Natural killer cell (primary cell): ENCODE results near the gene ANAPC7. TPM values are rescaled to one million over a fixed set of nuclear protein-coding genes. Genes with fewer than 3 reads are reported as not detected.
"Not testable (repeated sequence)": the region's sequence is repeated elsewhere in the genome, so short reads cannot be mapped to it uniquely, and the experiment has no call there.

ENCODE experiments used
- ATAC-seq, 3 donors: fragments of 150-1000 bp in 2 of 3; fragments of 200-7000 bp in 1 of 3; cut with Tn5 transposase; 1 replicate in 1 of 3; 2 replicates in 2 of 3; pipeline ENCODE4 v1.10.0; 2021; ENCODE audit warnings: mild to moderate bottlenecking in 2 of 3, moderate library complexity in 2 of 3
- DNase-seq, 2 donors: peaks; one replicate each; pipeline versions ENCODE4 v3.0.0 to v3.0.0-alpha.2; 2013 to 2021; ENCODE audit warnings: mixed read lengths in 1 of 2
- H3K27ac ChIP-seq: one replicate; pipeline ENCODE4 v1.5.1; 2013; ENCODE audit warnings: mild to moderate bottlenecking, low read length
- H3K27me3 ChIP-seq: one replicate; pipeline ENCODE4 v1.6.1; 2013; ENCODE audit warnings: low read length; ENCODE audit not compliant: control insufficient read depth, insufficient read depth
- H3K36me3 ChIP-seq: one replicate; pipeline ENCODE4 v1.6.1; 2013; ENCODE audit warnings: low read length; ENCODE audit not compliant: control insufficient read depth, insufficient read depth
- H3K4me1 ChIP-seq: one replicate; pipeline ENCODE4 v1.6.1; 2013; ENCODE audit warnings: low read length; ENCODE audit not compliant: control insufficient read depth, insufficient read depth
- H3K4me3 ChIP-seq: one replicate; pipeline ENCODE4 v1.5.1; 2013; ENCODE audit warnings: low read length
- H3K9me3 ChIP-seq: one replicate; pipeline ENCODE4 v1.6.1; 2013; ENCODE audit warnings: low read length; ENCODE audit not compliant: control insufficient read depth, insufficient read depth
- H3K27ac Mint-ChIP-seq, 2 donors: one replicate each; pipeline ENCODE4 v1.8.0; 2022; ENCODE audit warnings: mild to moderate bottlenecking in 2 of 2, mixed read lengths in 2 of 2, moderate library complexity in 1 of 2
- H3K27me3 Mint-ChIP-seq, 2 donors: one replicate each; pipeline ENCODE4 v1.8.0; 2022; ENCODE audit warnings: low read depth in 2 of 2, mixed read lengths in 2 of 2
- H3K36me3 Mint-ChIP-seq: one replicate; pipeline ENCODE4 v1.8.0; 2022; ENCODE audit warnings: mixed read lengths
- H3K4me1 Mint-ChIP-seq, 2 donors: one replicate each; pipeline ENCODE4 v1.8.0; 2022; ENCODE audit warnings: mixed read lengths in 2 of 2
- H3K4me3 Mint-ChIP-seq: one replicate; pipeline ENCODE4 v1.8.0; 2022; ENCODE audit warnings: mild to moderate bottlenecking, moderate library complexity, mixed read lengths
- H3K9me3 Mint-ChIP-seq, 2 donors: one replicate each; pipeline ENCODE4 v1.8.0; 2022; ENCODE audit warnings: mixed read lengths in 2 of 2
- CTCF ChIP-seq: fragments of 200-600 bp; IDR thresholded peaks from one replicate; pipeline ENCODE4 v1.8.0; 2022; ENCODE audit warnings: antibody characterized with exemption
- WGBS: methylation state at CpG from one replicate; pipeline ENCODE4 v1.1.7; 2013; ENCODE audit warnings: missing lambda C conversion rate; ENCODE audit not compliant: insufficient coverage; 5-methylcytosine and 5-hydroxymethylcytosine counted together
- intact Hi-C: fragments of 100-400 bp; cut with micrococcal nuclease; formaldehyde crosslinking; loops from one replicate; pipeline ENCODE4 v1.14.2; 2022
- total RNA-seq, 4 donors: library from RNA; stranded (reverse); fragments of 120-200 nt in 1 of 4; gene quantifications; one replicate each; pipeline versions ENCODE4 v1.2.3 to v1.2.4, GENCODE V29; 2013 to 2022

ANAPC7 gene
- total RNA-seq, 3 donors from 2014 or later (not counting 1 experiment from before 2014, with no cell fraction given), result 46.5 to 77.0 (median 50.4) TPM

GRCh38 chr12:110417113-110417512, 13.6 kb upstream of the ANAPC7 start:
- H3K9me3 Mint-ChIP-seq, H3K27me3 Mint-ChIP-seq, H3K36me3 Mint-ChIP-seq, H3K27ac ChIP-seq, H3K27me3 ChIP-seq, H3K27ac Mint-ChIP-seq, DNase-seq, H3K4me3 Mint-ChIP-seq, intact Hi-C loops, H3K9me3 ChIP-seq, H3K36me3 ChIP-seq, ATAC-seq, H3K4me3 ChIP-seq, H3K4me1 Mint-ChIP-seq, H3K4me1 ChIP-seq: not testable (repeated sequence)
- 53% methylated on average over 3 of the region's 3 CpGs for WGBS

GRCh38 chr12:110410086-110410485, 6.6 kb upstream of the ANAPC7 start:
- H3K4me1 ChIP-seq, H3K27me3 ChIP-seq, H3K9me3 ChIP-seq, H3K27ac ChIP-seq, H3K9me3 Mint-ChIP-seq, H3K27ac Mint-ChIP-seq, H3K4me1 Mint-ChIP-seq, H3K4me3 ChIP-seq, H3K36me3 Mint-ChIP-seq, H3K4me3 Mint-ChIP-seq, H3K36me3 ChIP-seq, intact Hi-C loops, DNase-seq, ATAC-seq: not testable (repeated sequence)
- peaks cover 17 to 18% of the 10 kb centered on the region in 2 donors for H3K27me3 Mint-ChIP-seq
- 94% methylated on average over 6 of the region's 6 CpGs for WGBS

GRCh38 chr12:110405126-110405662, 1.7 kb upstream of the ANAPC7 start:
- H3K27me3 ChIP-seq, H3K9me3 Mint-ChIP-seq, H3K4me3 ChIP-seq, H3K27me3 Mint-ChIP-seq, H3K9me3 ChIP-seq, DNase-seq, H3K27ac Mint-ChIP-seq, H3K36me3 Mint-ChIP-seq, ATAC-seq, intact Hi-C loops, H3K36me3 ChIP-seq, H3K27ac ChIP-seq, H3K4me3 Mint-ChIP-seq: not testable (repeated sequence)
- H3K4me1 ChIP-seq, result peaks cover 18% of the 10 kb centered on the region
- WGBS, result 90% methylated on average over 16 of the region's 16 CpGs
- H3K4me1 Mint-ChIP-seq, result peaks cover 12 to 19% of the 10 kb centered on the region in 2 donors

- H3K9me3 ChIP-seq, result no peaks in the 10 kb centered on the region
- TF ChIP-seq CTCF, result no peak
- Mint-ChIP-seq H3K4me1 (peaks cover 12 to 19% of the 10 kb centered on the region in 2 donors), H3K27me3 (no peaks in the 10 kb centered on the region), H3K9me3 (no peaks in the 10 kb centered on the region), H3K27ac (peak overlapping the region in 1 of 2 donors; percentile 97), H3K4me3 (peak overlapping the region; percentile 99), H3K36me3 (no peaks in the 10 kb centered on the region)
- DNase-seq (peak; percentile 67 to 92), ATAC-seq (peak; percentile 61 to 70 (median 66))
- peaks cover 18% of the 10 kb centered on the region for H3K4me1 ChIP-seq
- WGBS, result 28% methylated on average over 20 of the region's 21 CpGs
- peaks cover 2% of the 10 kb centered on the region for H3K36me3 ChIP-seq
- no peaks in the 10 kb centered on the region for H3K27me3 ChIP-seq
- intact Hi-C loops, result loop anchor here (1.0 to 2.0 kb wide), 2 partner anchors 27 to 325 kb away; no protein-coding TSS in a partner anchor
- H3K27ac ChIP-seq, result peak overlapping the region; percentile 91
- H3K4me3 ChIP-seq, result peak overlapping the region; percentile 78
Observed at GRCh38 chr12:110403976-110404682, 621 bp upstream of the ANAPC7 start.

- Mint-ChIP-seq H3K36me3 (peaks cover 16% of the 10 kb centered on the region), H3K9me3 (no peaks in the 10 kb centered on the region), H3K27ac (no peak overlapping the region), H3K27me3 (no peaks in the 10 kb centered on the region), H3K4me3 (no peak overlapping the region), H3K4me1 (peaks cover 0 to 5% of the 10 kb centered on the region in 2 donors)
- Histone ChIP-seq H3K4me3 (no peak overlapping the region), H3K27ac (no peak overlapping the region), H3K4me1 (no peaks in the 10 kb centered on the region), H3K27me3 (no peaks in the 10 kb centered on the region), H3K36me3 (peaks cover 70% of the 10 kb centered on the region), H3K9me3 (no peaks in the 10 kb centered on the region)
- no peak for TF ChIP-seq CTCF
- DNase-seq, result no peak
- WGBS, result 100% methylated on average over 2 of the region's 4 CpGs
- intact Hi-C loops, result no loop called here
- ATAC-seq, result no peak
Observed at GRCh38 chr12:110382683-110383082, 20.8 kb downstream of the ANAPC7 start.
